HG03565 (cell line): ENCODE results near the gene HDHD2.

Experiments
- ATAC-seq: cut with Tn5 transposase; IDR thresholded peaks from one replicate; pipeline ENCODE4 v1.9.1; 2021; ENCODE audit warnings: mild to moderate bottlenecking, moderate library complexity; ENCODE audit not compliant: unreplicated experiment

The HDHD2 gene

GRCh38 chr18:47075098-47075883 lies 75.0 kb downstream of the HDHD2 start:
- ATAC-seq = no peak

DNA sequence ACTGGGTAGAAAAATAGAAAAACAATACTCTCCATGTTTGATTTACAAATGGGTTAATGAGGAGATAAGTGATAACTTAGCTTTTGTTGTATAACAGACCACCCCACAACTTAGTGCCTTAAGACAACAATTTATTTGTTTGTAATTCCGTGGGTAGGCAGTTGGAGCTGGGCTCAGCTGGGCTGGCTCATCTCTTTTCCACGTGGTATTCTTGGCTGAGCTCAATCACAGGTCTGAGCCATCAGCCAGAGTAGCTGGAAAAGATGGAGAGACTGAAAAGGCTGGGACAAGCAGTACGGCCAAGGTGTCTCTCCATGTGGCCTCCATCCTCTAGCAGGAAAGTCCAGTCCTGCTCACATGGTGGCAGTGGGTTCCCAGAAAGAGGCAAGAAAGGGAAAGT lies 82.7 kb downstream of the HDHD2 start:
- no peak for ATAC-seq

DNA sequence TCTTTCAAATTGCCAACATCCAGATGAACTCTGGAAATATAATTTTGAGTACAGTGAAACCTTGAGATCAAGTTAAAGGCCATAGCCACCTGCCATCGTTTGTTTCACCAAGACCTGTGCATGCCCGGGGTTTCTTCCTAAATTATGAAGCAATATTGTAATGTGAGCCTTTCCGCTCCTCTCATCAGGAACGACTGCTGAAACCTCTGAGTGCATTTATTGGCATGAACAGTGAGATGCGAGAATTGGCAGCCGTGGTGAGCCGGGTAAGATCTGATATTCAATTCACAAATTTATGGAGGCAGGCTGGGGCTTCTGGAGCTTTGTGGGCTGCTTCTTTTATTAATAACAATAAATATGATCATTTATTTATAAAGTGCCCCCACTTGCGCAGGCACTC lies 87.2 kb downstream of the HDHD2 start:
- ATAC-seq = no peak

GRCh38 chr18:47062471-47062870 lies 87.8 kb downstream of the HDHD2 start:
- no peak for ATAC-seq
